GM18520 (cell line): Measurements from ENCODE around the gene SPRED3.

Experiments
- ATAC-seq: cut with Tn5 transposase; IDR thresholded peaks from one replicate; pipeline ENCODE4 v1.9.1; 2021; ENCODE audit not compliant: unreplicated experiment

Gene SPRED3

GRCh38 chr19:38443458-38443999 is 55.0 kb downstream of the SPRED3 start:
- no peak for ATAC-seq

GRCh38 chr19:38444026-38444425 is 55.5 kb downstream of the SPRED3 start:
- no peak for ATAC-seq

GRCh38 chr19:38445362-38445761 is 56.9 kb downstream of the SPRED3 start:
- no peak for ATAC-seq

GRCh38 chr19:38448225-38448624 is 59.7 kb downstream of the SPRED3 start:
- ATAC-seq = no peak
